NCI-H146 treated with DMSO at 0.1 percent for 48 hours (cell line): ENCODE results near the gene ANKRD28.
"Not testable (repeated sequence)": the region's sequence is repeated elsewhere in the genome, so short reads cannot be mapped to it uniquely, and the experiment has no call there.

Experiments
- DNase-seq: peaks from one replicate; lab custom pipeline; 2025; ENCODE audit not compliant: unreplicated experiment; lab: John Stamatoyannopoulos, UW

Gene ANKRD28

DNA sequence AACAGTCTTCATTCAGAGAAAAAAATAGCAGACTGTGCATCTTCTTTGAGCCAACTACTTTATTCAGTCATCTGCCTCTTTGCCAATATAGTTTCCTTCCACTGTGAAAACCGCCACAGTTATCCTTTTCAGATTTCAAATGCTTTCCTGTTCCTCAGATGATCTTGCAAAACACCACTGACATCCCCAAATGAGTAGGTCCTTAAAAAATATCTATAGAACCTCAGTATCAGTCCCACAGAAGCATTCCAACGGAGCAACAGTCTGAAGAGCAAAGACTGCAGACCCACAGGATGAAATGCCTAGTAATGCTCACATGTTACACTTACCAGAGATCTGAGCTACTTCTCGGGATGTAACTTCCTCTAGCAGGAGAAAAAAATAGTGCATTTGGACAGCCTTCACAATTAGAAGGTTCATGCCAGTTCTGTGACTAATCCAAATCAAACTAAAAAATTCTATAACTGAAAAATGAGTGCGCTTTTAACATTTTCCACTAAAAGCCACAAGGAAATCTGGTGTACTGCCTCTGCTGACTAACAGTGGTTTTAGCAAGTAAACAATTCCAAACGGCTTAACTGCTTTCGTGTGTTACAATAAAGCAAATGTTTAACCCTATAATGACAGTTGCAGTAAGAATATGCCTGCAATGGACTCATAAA lies at the start of gene ANKRD28:
Gene ANKRD28, minus strand, starts transcription at position 338 of the 662 bp plus-strand sequence. CDS start 1,458 bp downstream, outside the sequence.
- no peak for DNase-seq

DNA sequence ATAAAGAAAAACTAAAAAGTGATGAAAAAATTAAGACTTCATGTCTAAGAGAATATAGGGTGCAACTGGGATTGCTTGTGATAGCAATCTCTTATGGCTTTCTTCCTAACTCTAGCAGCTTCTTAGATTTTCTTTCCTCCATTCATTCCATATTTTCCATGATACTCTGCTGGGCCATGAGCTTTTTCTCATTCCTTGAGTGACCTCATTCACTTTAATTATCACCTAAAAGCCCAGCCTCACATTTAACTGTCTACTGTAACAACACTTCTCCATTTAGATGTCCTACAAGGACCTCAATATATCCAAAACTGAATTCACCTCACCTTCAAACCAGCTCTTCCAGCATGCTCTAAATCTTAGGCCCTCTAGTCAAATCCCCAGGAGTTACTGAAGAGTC lies 49.5 kb upstream of the ANKRD28 start:
- no peak for DNase-seq

DNA sequence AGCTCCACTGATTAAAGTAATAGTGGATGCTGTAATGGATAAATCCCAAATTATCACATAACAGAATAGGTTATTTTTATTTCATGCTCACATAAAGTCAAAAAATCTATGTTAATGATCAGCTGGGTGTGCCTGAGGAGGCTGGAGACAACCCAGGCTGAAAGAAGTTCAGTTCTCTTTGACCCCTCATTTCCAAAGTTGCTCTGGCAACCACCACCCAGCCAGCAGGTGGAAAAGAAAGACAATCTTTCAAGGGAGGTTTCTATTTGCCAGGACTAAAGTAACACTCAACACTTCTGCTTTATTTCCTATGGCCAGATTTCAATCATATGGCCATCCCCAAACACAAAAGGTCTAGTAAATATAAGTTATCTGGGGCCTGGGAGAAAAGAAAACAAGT lies 48.8 kb upstream of the ANKRD28 start:
- DNase-seq = no peak

DNA sequence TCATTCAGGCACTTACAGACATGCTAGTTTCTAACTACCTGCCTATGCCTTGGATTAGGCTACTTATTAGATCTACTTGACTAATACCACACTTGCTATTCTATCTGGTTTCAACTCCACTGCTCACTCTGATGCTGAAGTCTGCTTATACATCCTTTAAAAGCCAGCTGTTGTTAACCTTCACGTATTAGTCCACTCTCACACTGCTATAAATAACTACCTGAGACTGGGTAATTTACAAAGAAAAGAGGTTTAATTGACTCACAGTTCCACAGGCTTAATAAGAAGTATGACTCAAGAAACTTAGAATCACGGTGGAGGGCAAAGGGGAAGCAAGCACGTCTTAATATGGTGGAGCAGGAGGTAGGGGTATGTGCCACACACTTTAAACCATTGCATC lies 47.7 kb upstream of the ANKRD28 start:
- no peak for DNase-seq

DNA sequence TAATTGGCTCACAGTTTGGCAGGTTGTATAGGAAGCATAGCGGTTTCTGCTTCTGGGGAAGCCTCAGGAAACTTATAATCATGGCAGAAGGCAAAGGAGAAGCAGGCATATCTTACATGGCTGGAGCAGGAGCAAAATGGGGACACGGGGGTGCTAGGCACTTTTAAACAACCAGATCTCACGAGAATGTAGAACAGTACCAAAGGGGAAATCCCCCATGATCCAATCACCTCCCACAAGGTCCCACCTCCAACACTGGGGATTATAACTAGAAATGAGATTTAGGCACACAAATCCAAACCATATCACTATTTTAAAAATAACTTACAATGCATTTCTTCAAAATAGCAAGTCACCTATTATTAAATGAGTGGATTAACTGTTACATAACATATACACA lies 47.1 kb upstream of the ANKRD28 start:
- DNase-seq = no peak

DNA sequence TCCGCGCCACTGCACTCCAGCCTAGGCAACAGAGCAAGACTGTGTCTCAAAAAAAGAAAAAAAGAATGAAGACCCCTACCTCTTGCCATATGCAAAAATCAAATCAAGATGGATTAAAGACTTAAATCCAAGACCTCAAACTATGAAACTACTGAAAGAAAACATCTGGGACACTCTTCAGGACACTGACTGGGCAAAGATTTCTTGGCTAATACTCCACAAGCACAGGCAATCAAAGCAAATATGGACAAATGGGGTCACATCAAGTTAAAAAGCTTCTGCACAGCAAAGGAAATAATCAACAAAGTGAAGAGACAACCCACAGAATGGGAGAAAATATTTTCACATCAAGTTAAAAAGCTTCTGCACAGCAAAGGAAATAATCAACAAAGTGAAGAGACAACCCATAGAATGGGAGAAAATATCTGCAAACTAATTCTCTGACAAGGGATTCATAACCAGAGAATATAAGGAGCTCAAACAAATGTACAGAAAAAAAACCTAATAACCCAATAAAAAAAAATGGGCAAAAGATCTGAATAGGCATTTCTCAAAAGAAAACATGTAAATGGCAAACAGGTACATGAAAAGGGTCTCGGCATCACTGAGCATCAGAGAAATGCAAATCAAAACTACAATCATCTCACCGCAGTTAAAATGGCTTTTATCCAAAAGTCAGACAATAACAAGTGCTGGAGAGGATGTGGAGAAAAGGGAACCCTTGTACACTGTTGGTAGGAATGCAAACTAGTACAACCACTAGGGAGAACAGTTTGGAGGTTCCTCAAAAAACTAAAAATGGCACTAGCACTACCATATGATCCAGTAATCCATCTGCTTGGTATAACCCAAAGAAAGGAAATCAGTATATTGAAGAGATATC lies 43.6 kb upstream of the ANKRD28 start:
- not testable (repeated sequence) for DNase-seq

DNA sequence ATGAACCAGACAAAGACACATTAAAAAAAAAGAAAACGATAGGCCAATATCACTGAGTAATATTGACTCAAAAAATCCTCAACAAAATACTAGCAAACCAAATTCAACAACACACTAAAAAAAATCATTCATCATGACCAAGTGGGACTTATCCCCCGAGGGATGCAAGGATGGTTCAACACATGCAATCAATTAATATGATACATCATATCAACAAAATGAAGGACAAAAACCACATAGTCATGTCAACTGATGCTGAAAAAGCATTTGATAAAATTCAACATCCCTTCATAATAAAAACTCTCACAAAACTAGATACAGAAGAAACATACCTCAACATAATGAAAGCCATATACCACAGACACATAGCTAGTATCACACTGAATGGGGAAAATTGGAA lies 41.8 kb upstream of the ANKRD28 start:
- DNase-seq = no peak

DNA sequence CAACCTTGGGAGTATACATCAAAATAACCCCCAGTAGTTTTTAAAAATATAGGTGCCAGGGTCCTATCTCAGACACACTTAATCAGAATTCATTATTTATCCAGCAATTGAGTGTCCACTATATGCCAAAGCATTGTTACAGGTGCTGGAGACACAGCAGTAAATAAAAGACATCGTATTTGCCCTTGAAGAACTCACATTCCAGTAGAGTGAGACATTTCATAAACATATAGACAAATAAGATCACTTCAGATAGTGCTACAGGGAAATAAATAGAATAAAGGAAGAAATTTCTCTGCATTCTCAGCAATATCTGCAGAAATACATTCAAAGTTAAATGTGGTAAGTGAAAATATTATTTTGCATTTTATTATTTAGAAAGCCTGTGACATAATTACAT lies 34.1 kb upstream of the ANKRD28 start:
- no peak for DNase-seq

DNA sequence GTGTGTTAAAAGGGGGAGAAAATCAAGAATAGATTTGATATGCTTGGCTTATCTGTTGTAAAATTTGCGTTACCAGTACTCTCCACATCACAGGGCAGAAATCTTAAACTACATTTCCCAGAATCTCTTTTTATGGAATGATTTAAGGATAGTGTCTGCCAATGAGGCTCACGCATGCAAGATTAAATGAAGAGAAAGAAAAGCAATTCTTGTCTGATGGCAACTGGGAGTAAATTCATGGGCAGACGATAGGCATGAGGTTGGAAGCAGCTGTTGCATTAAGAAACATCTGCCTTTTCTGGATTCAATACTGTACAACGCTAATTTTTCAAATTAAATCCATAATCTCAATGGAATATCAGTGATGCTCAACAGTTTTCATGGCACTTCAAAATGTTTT lies 27.2 kb upstream of the ANKRD28 start:
- DNase-seq = no peak

DNA sequence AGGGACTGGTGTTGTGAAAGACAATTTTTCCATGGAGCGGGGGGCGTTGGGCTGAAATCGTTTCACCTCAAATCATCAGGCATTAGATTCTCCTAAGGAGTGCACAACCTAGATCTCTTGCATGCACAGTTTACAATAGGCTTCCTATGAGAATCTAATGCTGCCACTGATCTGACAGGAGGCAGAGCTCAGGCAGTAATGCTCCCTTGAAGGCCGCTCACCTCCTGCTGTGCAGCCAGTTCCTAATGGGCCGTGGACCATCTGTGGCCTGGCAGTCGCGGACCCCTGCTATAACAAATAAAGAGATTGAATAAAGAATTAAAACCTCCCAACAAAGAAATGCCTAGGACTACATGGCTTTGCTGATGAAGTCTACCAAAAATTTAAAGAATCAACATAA lies 25.3 kb upstream of the ANKRD28 start:
- DNase-seq = no peak

DNA sequence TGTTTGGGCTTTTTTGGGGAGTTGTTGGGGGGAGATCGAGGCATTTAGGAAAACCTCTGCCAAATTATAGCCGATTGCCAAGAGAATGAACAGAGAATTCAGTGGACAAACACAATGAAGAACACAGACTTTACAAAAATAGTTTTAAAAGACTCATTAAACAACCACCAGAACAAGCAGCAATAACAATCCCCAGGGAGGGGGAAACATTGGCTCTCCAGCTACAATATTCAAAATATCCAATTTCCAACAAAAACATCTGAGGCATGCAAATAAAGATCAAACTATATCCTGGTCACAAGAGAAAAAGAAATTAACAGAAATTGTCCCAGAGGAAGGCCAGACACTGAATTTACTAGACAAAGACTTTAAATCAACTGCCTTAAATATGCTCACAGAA lies 24.5 kb upstream of the ANKRD28 start:
- DNase-seq = no peak

DNA sequence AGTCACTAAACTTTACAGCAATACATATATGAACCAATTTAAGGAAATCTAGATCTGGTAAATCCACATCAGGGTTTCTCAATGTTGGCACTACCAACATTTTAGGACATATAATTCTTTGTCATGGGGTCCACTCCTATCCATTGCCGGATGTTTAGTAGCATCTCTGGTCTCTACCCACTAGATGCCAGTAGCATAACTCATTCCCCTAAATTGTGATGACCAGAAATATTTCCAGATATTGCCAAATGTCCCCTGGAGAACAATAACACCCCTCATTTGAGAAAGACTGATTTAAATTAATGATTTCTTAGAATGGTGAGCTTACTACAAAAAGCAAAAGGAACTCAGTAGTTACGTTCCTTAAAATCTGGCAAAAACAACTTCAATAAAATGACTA lies 23.1 kb upstream of the ANKRD28 start:
- no peak for DNase-seq

DNA sequence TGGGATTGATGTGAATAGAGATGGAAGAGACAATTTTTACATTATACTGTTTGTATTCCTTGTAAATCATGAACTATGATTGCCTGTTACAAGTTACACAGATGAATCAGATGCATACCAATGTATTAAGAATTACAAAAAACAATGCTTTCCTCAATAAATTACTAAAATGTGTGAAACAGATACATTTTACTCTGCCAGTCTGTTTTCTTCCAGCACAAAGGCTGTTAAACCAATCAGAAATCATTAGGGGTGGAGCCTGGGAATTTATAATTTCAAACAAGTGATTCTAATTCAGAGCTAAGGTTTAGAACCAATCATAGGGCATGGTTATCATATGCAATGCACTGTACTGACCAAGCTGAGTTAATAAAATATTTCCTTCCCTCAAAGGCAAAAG lies 21.8 kb upstream of the ANKRD28 start:
- DNase-seq = no peak

DNA sequence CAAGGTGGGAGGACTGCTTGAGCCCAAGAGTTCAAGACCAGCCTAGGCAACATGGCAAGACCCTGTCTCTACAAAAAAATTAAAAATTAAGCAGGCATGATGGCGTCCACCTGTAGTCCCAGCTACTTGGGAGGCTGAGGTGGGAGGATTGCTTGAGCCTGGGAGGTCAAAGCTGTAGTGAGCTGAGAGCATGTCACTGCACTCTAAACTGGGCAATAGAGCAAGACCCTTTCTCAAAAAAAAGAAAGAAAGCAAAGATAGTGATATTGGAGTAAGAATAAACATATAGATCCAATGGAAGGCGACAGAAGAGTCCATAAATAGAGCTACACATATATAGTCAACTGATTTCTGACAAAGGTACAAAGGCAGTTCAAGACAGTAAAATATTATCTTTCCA lies 21.3 kb upstream of the ANKRD28 start:
- DNase-seq = no peak

DNA sequence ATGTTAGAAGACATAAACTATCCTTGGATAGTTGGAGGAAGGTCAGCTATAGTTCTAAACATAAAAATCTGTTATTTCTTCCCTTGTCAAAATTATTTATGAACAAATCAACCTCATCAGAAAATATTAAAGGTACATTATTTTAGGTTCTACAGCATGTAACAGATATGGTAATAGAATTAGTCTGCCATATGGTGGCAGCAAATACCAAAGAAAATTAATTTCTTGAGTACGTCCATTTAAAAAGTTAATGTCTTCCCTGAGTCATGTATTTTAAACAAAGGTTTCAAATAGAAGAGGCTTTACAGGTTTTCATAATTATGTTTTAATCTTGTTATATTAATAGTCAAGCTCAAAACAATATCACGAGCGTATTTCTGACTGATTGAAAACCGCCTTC lies 17.9 kb upstream of the ANKRD28 start:
- DNase-seq = no peak

DNA sequence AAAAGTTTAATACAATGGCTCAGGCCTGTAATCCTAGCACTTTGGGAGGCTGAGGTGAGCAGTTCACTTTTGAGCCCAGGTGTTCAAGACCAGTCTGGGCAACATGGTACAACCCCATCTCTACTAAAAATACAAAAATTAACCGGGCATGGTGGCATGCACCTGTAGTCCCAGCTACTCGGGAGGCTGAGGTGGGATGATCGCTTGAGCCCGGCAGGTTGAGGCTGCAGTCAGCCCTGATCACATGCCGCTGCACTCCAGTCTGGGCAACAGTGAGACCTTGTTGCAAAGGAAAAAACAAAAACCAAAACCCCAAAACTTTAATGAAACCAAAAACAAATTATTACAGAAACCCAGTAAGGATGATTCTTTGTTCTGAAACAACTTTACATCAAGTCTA lies 15.3 kb upstream of the ANKRD28 start:
- not testable (repeated sequence) for DNase-seq

DNA sequence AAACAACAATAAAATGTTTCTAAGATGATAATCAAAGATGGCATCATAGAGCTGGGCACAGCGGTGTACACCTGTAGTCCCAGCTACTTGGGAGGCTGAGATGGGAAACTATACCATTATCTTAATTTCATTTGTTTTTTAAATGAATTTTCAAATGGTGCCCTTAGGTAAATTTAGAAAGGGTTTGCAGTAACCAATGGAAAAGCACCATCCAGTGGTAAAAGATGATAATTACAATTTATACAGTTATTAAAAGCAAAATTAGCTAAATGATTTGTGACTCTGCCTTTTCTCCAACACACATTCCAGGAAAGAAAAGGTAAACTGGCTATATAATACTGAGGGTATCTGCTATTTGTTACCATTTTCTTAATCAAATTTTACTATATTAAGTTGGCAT lies 14.4 kb upstream of the ANKRD28 start:
- no peak for DNase-seq

DNA sequence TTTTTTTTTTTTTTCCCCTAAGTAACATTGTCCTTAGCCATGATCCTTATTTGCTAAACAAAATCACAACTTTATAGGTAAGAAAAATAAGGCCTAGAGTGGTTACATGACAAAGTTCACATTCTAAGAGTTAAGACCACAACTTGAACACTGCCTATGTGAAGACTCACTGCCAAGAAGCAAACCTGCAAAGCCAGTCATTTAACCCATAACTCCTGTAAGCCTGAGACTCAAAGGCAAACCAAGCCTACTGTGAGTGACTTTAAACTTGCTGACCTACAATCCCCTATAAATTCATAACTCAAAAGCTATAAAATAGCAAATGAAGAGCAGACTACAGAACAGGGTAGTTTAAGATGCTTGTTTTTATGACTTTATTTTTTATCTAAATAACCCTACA lies 12.9 kb upstream of the ANKRD28 start:
- no peak for DNase-seq

DNA sequence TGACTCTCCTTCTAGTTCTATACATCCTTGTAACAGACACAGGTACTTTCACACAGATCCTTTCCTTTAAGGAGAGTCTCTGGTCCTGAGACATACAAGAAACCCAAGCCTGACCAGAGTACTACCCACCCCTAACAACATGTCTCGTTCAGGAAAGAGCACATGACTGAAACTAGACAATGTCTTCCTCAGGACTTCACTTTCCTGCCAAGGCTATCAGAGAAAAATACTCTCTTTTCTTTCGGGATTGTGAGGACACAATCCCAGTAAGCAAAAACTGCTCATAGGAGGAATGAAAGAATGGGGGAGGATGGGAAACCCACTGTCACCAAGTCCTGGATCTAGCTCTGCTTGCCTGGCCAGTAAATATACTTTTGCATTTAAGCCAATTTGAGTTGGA lies 11.5 kb upstream of the ANKRD28 start:
- no peak for DNase-seq

DNA sequence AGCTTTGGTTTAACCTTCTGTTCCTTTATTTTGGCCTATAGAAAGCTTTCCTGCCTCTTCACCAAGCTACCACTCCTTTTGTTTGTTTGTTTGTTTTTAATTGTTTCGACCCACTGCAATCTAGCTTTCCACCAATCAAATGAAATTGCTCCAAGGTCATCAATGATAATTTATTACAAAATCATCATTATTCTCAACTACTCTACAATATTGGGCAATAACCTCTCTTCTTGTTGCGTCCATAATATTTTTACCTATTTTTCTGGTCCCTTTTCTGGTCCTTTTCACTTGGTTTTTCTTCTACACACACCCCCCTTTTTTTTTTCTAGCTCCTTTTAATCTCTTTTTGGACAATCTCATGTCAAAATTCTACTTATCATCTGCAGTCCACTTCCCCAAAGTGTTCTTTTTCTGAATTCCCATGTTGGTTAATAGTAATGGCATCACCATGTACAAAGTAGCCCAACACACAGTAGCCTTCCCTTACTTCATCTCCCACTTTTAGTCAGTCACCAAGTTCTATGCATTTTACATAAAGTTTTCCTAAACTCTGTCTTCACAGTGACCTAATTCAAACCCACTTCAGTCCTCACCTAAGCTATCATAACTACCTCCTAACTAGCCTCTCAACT lies 11.0 kb upstream of the ANKRD28 start:
- no peak for DNase-seq

DNA sequence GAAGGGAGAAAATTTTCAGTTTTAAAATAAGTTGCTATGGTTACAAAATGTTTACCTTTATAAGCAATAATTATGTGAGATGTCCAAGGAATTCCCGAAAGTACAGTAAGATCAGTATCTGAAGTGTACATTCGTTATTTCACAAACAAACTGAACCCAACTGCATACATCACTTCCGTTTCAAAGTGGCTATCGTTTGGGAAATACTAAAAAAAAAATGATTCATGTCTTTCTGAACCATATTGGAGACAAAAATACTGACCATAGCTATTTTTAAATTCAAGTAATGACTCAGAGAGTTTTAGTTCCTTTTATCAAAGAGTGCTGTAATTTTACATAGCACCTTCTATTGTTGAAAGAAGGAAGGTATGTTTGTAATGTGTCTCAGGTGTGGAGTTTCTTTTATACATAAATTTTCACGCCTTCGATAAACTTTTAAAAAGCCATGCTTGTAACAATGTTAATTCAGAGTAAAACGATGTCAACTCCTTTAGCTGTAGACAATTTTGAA lies 8.0 kb upstream of the ANKRD28 start:
- no peak for DNase-seq

DNA sequence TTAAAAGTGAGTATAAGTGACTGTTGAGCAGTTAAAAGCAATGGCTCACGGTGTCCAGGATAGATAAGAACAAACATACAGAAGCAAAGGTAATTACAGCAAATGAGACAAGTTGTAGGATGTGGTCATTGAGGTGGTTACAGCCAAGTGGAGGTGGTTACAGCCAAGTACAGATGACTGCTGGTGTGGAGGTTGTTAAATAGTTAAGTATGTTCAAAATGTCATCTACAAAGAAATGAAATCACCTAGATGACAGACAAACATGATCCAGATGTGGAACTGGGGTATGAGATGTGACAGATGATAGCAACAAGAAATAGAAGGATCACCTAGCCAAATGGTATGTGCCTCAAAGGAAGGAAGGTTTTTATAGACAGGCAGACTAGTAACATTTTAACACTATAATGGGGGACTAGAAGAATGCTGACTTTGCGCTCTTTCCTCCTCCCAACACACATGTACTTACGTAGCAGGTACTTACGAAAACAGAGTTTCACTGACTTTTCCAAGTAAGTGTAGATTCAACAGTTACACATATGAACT lies 6.8 kb upstream of the ANKRD28 start:
- DNase-seq = no peak
